22Rv1 (cell line): Measurements from ENCODE around the gene CDC123.
"Not testable (repeated sequence)": the region's sequence is repeated elsewhere in the genome, so short reads cannot be mapped to it uniquely, and the experiment has no call there.

Experiments used
- CTCF ChIP-seq: fragments of 450-650 bp; IDR thresholded peaks from 2 replicates; pipeline ENCODE4 v1.5.1; 2017; ENCODE audit warnings: mild to moderate bottlenecking
- ZFX ChIP-seq: fragments of 450-650 bp; IDR thresholded peaks from 2 replicates; pipeline ENCODE4 v1.6.1; 2017; ENCODE audit warnings: antibody characterized with exemption, borderline replicate concordance

GRCh38 chr10:12277862-12278261 is 81.9 kb downstream of the CDC123 start:
- TF ChIP-seq CTCF, ZFX: not testable (repeated sequence)
